SU-DHL-6 (cell line): ENCODE measurements around the gene TSPAN18.

Experiments
- CTCF ChIP-seq: fragments of 200-600 bp; sonication (generic); IDR thresholded peaks from one replicate; pipeline ENCODE4 v1.5.1; 2017; ENCODE audit warnings: antibody characterized with exemption, mild to moderate bottlenecking, low read length, moderate library complexity; ENCODE audit not compliant: insufficient read depth, poor library complexity, severe bottlenecking
- EZH2phosphoT487 ChIP-seq: fragments of 200-600 bp; sonication (generic), shearing (Covaris generic); conservative IDR thresholded peaks from 2 replicates; pipeline ENCODE4 v1.6.1; 2018; ENCODE audit warnings: mild to moderate bottlenecking, antibody characterized with exemption, low read length, moderate library complexity, mixed read lengths

GRCh38 chr11:44915621-44916020 lies 188.9 kb downstream of the TSPAN18 start:
- TF ChIP-seq CTCF (no peak), EZH2phosphoT487 (no peak)
